DND-41 (cell line): ENCODE measurements around the gene CCNL1.

Source experiments
- EZH2 ChIP-seq: IDR thresholded peaks from 3 replicates; pipeline ENCODE4 v1.6.1; 2012; ENCODE audit warnings: borderline replicate concordance, low read depth, mild to moderate bottlenecking, moderate library complexity, low read length, inconsistent platforms; ENCODE audit not compliant: severe bottlenecking
- TF ChIP-seq, protein P1 (sequence below): IDR thresholded peaks from 2 replicates; pipeline ENCODE4 v1.5.1; 2012; ENCODE audit warnings: borderline replicate concordance, low read length, moderate library complexity, mild to moderate bottlenecking; ENCODE audit not compliant: poor library complexity, severe bottlenecking; ENCODE audit errors: extremely low read depth

DNA sequence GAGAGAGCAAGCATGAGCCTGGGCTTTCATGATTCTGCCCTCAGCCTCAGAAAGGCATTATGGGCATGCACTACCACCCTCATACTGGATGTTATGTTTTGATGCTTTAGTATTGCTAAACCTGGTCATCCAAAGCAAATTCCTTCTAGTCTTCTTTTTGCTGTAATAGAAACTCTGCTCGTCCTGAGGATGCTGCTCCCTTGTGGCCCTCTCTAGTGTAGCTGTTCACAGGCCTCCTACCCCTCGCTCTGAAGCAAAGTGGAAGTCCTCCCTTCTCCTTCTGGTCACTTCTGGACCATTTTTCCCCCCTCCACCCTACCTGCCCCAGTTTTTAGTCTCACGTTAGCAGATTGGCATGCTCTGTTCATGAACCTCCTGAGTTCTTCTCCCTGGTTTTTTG, 22.9 kb upstream of the CCNL1 start:
- TF ChIP-seq, protein P1, sequence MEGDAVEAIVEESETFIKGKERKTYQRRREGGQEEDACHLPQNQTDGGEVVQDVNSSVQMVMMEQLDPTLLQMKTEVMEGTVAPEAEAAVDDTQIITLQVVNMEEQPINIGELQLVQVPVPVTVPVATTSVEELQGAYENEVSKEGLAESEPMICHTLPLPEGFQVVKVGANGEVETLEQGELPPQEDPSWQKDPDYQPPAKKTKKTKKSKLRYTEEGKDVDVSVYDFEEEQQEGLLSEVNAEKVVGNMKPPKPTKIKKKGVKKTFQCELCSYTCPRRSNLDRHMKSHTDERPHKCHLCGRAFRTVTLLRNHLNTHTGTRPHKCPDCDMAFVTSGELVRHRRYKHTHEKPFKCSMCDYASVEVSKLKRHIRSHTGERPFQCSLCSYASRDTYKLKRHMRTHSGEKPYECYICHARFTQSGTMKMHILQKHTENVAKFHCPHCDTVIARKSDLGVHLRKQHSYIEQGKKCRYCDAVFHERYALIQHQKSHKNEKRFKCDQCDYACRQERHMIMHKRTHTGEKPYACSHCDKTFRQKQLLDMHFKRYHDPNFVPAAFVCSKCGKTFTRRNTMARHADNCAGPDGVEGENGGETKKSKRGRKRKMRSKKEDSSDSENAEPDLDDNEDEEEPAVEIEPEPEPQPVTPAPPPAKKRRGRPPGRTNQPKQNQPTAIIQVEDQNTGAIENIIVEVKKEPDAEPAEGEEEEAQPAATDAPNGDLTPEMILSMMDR, result no peak
- no peak for TF ChIP-seq EZH2
